Choroid plexus epithelial cell (primary cell): Measurements from ENCODE around the gene PRAMEF11.
"Not testable (repeated sequence)": the region's sequence is repeated elsewhere in the genome, so short reads cannot be mapped to it uniquely, and the experiment has no call there.

ENCODE experiments used
- DNase-seq: peaks from one replicate; pipeline ENCODE4 v3.0.0-alpha.2; 2010; ENCODE audit warnings: low read depth
- H3K4me3 ChIP-seq: 2 replicates; pipeline ENCODE4 v1.5.1; 2011; ENCODE audit warnings: low read depth, mild to moderate bottlenecking, control low read depth, low read length, moderate library complexity
- CTCF ChIP-seq: conservative IDR thresholded peaks from 2 replicates; pipeline ENCODE4 v1.5.1; 2011; ENCODE audit warnings: low read depth, mild to moderate bottlenecking, control low read depth, inconsistent platforms, low read length, moderate library complexity

The PRAMEF11 gene

DNA sequence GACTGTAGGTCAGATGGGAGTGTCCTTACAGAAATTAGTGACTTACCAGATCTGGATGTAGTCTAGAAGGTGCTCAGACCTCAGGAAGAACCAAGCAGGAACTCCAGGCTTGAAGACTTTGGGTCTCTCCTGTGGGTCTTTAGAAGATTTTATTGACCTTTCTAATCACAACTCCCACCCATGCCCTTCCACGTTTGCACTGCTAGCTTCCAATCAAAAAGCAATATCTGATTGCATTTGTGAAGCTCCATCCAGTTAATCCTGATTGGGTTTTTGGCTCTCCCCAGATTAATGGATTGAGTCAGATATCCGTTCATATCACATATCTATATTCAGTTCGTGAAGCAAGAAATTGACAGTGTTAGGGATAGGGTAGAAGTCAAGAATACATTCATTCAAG lies at the start of gene PRAMEF11:
TSS of gene PRAMEF11 (minus strand) at position 101 of the 400 bp plus-strand sequence. CDS start 2,621 bp downstream, outside the sequence.
- not testable (repeated sequence) for DNase-seq, H3K4me3 ChIP-seq

DNA sequence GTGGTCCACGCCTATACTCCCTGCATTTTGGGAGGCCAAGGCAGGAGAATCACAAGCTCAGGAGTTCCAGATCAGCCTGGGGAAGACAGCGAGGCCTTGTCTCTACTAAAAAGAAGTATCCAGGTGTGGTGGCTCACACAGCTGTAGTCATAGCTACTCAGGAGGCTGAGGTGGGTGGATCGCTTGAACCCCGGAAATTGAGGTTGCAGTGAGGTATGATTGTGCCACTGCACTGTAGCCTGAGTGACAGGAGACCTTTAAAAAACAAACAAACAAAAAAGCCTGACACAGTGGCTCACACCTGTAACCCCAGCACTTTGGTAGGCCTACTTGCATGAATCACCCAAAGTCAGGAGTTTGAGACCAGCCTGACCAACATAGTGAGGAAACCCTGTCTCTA lies 47.2 kb upstream of the PRAMEF11 start:
- not testable (repeated sequence) for H3K4me3 ChIP-seq, DNase-seq

- H3K4me3 ChIP-seq, DNase-seq: not testable (repeated sequence)
These were observed 32.1 kb upstream of the PRAMEF11 start for GRCh38 chr1:12863131-12863880.

DNA sequence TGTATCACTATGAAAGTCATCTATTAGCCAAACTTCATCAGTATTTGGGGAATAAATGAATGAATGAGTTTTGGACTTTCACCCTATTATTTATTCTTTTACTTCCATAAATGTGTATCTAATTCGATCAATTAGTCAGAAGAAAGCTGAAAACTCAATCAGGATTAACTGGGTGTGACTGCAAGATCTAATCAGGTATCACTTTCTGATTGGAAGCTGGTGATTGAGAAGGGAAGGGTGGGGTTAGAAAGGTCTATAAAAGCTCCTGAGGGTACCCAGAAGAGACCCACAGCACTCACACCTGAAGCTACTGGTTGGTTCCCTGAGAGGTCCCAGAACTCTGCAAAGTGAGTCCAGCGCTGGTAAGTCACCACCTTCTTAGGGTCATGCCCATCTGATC lies 25.6 kb upstream of the PRAMEF11 start, which contains the start of gene PRAMEF2:
TSS of gene PRAMEF2 (plus strand) at position 301 of the 400 bp plus-strand sequence. CDS start 1,924 bp downstream, outside the sequence.
- H3K4me3 ChIP-seq, DNase-seq: not testable (repeated sequence)

DNA sequence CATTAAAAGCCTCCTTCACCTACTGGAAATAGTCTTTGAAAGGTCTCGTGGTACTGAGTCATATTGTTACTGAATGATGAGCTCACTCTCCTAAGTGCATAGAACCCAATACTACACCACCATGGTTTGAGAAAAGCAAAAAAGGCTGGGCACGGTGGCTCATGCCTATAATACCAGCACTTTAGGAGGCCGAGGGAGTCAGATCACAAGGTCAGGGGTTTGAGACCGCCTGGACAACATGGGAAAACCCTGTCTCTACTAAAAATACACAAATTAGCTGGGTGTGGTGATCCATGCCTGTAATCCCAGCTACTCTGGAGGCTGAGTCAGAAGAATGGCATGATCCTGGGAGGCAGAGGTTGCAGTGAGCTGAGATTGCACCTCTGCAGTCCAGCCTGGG lies 20.6 kb upstream of the PRAMEF11 start:
- TF ChIP-seq CTCF: no peak
- no peak overlapping the region for H3K4me3 ChIP-seq
- DNase-seq: no peak

- not testable (repeated sequence) for H3K4me3 ChIP-seq, DNase-seq
These were observed 17.4 kb upstream of the PRAMEF11 start, which contains the start of gene HNRNPCL1 for GRCh38 chr1:12848620-12849019. HNRNPCL1 (minus strand) TSS chr1:12848720; CDS start chr1:12848289, 431 bp downstream.

DNA sequence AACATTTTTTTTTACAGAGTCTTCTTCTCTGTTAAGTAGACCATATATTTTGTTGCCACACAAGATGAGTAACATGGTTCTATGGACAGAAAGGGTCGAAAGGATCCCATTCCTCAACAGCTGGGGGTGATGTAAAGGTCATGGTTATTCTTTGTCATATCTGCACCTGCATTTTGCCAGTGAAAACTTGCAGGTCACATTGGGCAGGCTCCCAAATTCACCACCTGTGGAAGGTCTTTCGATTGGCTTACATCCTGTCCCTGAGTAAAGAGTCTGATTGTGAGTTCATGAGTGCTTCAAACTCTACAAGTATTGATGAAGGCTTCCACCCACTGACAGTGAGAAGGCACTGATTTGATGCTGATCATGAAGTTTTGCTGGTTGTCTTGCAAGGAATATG lies 2.0 kb upstream of the PRAMEF11 start:
- H3K4me3 ChIP-seq, DNase-seq: not testable (repeated sequence)

GRCh38 chr1:12819061-12819460 lies 12.1 kb downstream of the PRAMEF11 start:
- H3K4me3 ChIP-seq, DNase-seq: not testable (repeated sequence)

DNA sequence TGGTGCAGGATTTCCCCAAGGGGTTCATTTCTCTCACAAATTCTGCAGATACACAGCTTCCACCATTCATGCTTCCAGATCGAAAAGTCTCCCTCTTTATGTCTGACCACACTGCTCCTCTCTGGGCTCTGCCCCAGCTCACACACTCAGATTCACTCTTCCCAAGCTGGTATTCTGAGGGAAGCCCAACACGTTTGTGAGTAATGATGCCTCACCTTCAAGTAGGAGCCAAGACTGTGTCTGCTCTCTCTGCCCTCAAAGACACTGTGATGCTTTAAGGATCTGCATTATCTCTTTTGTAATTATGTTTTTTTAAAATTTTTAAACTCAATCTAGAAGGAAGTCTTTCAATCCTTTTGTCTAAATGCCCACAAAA lies 19.8 kb downstream of the PRAMEF11 start:
- TF ChIP-seq CTCF: no peak
- no peak overlapping the region for H3K4me3 ChIP-seq
- DNase-seq: no peak

- no peak for TF ChIP-seq CTCF
- H3K4me3 ChIP-seq: no peak overlapping the region
- DNase-seq: no peak
These were observed 20.4 kb downstream of the PRAMEF11 start for GRCh38 chr1:12810691-12811408.

DNA sequence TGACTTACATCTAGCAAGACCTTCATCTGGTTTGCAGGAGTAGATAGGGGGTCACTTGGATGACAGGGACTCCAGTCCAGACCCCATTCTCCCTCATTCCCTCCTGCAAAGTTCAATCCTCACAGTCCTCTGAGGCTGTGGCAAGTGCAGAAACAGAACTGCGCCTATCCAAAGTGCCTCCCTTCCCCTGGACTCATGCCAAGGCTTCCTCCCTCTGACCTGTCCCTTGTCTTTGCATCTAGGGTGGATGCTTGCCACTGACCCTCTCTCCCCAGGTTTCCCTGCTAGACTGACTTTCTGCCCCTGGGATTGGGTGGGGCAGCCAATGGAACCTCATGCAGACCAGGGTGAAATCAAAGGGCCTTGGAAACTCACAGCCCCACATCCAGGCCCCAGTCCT lies 21.3 kb downstream of the PRAMEF11 start:
- DNase-seq: no peak
- TF ChIP-seq CTCF: no peak
- H3K4me3 ChIP-seq: no peak overlapping the region
